ENCODE results near the gene NCEH1.
"Not testable (repeated sequence)": the region's sequence is repeated elsewhere in the genome, so short reads cannot be mapped to it uniquely, and the experiment has no call there.

DNA sequence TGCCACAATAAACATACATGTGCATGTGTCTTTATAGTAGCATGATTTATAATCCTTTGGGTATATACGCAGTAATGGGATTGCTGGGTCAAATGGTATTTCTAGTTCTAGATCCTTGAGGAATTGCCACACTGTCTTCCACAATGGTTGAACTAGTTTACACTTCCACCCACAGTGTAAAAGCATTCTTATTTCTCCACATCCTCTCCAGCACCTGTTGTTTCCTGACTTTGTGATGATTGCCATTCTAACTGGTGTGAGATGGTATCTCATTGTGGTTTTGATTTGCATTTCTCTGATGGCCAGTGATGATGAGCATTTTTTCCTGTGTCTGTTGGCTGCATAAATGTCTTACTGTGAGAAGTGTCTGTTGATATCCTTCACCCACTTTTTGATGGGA lies 50.4 kb downstream of the NCEH1 start:
- TF ChIP-seq, protein P1, sequence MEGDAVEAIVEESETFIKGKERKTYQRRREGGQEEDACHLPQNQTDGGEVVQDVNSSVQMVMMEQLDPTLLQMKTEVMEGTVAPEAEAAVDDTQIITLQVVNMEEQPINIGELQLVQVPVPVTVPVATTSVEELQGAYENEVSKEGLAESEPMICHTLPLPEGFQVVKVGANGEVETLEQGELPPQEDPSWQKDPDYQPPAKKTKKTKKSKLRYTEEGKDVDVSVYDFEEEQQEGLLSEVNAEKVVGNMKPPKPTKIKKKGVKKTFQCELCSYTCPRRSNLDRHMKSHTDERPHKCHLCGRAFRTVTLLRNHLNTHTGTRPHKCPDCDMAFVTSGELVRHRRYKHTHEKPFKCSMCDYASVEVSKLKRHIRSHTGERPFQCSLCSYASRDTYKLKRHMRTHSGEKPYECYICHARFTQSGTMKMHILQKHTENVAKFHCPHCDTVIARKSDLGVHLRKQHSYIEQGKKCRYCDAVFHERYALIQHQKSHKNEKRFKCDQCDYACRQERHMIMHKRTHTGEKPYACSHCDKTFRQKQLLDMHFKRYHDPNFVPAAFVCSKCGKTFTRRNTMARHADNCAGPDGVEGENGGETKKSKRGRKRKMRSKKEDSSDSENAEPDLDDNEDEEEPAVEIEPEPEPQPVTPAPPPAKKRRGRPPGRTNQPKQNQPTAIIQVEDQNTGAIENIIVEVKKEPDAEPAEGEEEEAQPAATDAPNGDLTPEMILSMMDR (IDR thresholded peaks at IDR 0.05) = not testable (repeated sequence)
- TF ChIP-seq POLR2AphosphoS5, POLR2A, EP300 (IDR thresholded peaks at IDR 0.05): not testable (repeated sequence)
